Gastroesophageal sphincter (tissue), 4 donors: ENCODE results near the gene ACOXL. TPM values are rescaled to one million over a fixed set of nuclear protein-coding genes. Genes with fewer than 3 reads are reported as not detected.

Source experiments
- ATAC-seq: fragments of 150-250 bp; one replicate; pipeline ENCODE4 v1.9.1; 2016; ENCODE audit warnings: mild to moderate bottlenecking, moderate library complexity
- H3K27ac ChIP-seq, 4 donors: fragments of 200-600 bp; sonication (generic) in 3 of 4; 1 replicate in 3 of 4; 2 replicates in 1 of 4; pipeline ENCODE4 v1.5.1; 2016 to 2019
- H3K27me3 ChIP-seq: fragments of 200-600 bp; sonication (generic); one replicate; pipeline ENCODE4 v1.5.1; 2019
- H3K36me3 ChIP-seq, 2 donors: fragments of 200-600 bp; sonication (generic); one replicate each; pipeline ENCODE4 v1.5.1; 2019; ENCODE audit warnings: control low read depth in 1 of 2
- H3K4me1 ChIP-seq, 3 donors: fragments of 200-600 bp; sonication (generic); 1 replicate in 2 of 3; 2 replicates in 1 of 3; pipeline ENCODE4 v1.5.1; 2016 to 2019; ENCODE audit warnings: control low read depth in 2 of 3
- H3K4me3 ChIP-seq, 2 donors: fragments of 200-600 bp; sonication (generic); one replicate each; pipeline ENCODE4 v1.5.1; 2019; ENCODE audit warnings: mild to moderate bottlenecking in 1 of 2, moderate library complexity in 1 of 2
- H3K9me3 ChIP-seq, 3 donors: fragments of 200-600 bp; sonication (generic); one replicate each; pipeline ENCODE4 v1.5.1; 2017 to 2019; ENCODE audit warnings: control low read depth in 2 of 3
- EP300 ChIP-seq: sonication (generic); formaldehyde crosslinking; IDR thresholded peaks from one replicate; pipeline ENCODE4 v1.6.1; 2017; ENCODE audit warnings: antibody characterized with exemption, mild to moderate bottlenecking
- POLR2A ChIP-seq, 2 donors: fragments of 450-650 bp; IDR thresholded peaks; one replicate each; pipeline ENCODE4 v1.6.1; 2017; ENCODE audit warnings: antibody characterized with exemption in 2 of 2, mild to moderate bottlenecking in 2 of 2, moderate library complexity in 1 of 2
- POLR2AphosphoS5 ChIP-seq: sonication (generic); formaldehyde crosslinking; IDR thresholded peaks from one replicate; pipeline ENCODE4 v1.6.1; 2017; ENCODE audit warnings: antibody characterized with exemption
- WGBS, 2 donors: methylation state at CpG; one replicate each; pipeline ENCODE4 v1.1.5; 2018; ENCODE audit warnings: low coverage in 1 of 2; 5-methylcytosine and 5-hydroxymethylcytosine counted together
- total RNA-seq, 4 donors: library from RNA; depleted of rRNA; stranded (reverse); fragments of >200 nt; gene quantifications; one replicate each; pipeline ENCODE4 v1.1.0, GENCODE V29; 2016
- TF ChIP-seq, protein P1 (sequence below), 4 experiments: fragments of 200-600 bp in 2 of 4; fragments of 450-650 bp in 2 of 4; sonication (generic) in 1 of 4; IDR thresholded peaks; one replicate each; pipeline ENCODE4 v1.5.1; 2017 to 2019; ENCODE audit warnings: antibody characterized with exemption in 4 of 4, mild to moderate bottlenecking in 2 of 4, moderate library complexity in 2 of 4

ACOXL gene
- total RNA-seq, 4 donors from 2014 or later, result not detected

DNA sequence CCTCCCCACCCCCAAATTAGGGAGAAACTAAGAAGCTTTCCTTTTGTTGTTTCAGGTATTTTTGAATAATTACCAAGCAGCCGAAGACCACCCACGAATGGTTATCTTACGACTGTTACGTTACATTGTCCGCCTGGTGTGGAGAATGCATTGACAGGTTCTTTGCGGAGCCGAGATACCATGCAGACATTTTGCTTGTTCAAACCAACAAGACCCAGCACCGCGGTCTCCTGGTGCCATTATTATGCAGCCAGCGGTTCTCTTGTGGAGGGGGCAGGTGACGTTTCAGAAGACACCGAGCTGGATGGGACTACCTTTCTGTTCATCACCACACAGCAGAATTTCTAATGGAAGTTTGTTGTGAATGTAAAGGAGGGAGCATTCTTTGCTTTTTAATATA is 431.7 kb downstream of the ACOXL start:
- peaks cover 0 to 70% (median 4%) of the 10 kb centered on the region in 3 donors for H3K4me1 ChIP-seq
- H3K27ac ChIP-seq, result no peak overlapping the region
- TF ChIP-seq POLR2A (IDR thresholded peaks at IDR 0.05) (no peak), POLR2AphosphoS5 (no peak), EP300 (no peak)
- TF ChIP-seq, protein P1, sequence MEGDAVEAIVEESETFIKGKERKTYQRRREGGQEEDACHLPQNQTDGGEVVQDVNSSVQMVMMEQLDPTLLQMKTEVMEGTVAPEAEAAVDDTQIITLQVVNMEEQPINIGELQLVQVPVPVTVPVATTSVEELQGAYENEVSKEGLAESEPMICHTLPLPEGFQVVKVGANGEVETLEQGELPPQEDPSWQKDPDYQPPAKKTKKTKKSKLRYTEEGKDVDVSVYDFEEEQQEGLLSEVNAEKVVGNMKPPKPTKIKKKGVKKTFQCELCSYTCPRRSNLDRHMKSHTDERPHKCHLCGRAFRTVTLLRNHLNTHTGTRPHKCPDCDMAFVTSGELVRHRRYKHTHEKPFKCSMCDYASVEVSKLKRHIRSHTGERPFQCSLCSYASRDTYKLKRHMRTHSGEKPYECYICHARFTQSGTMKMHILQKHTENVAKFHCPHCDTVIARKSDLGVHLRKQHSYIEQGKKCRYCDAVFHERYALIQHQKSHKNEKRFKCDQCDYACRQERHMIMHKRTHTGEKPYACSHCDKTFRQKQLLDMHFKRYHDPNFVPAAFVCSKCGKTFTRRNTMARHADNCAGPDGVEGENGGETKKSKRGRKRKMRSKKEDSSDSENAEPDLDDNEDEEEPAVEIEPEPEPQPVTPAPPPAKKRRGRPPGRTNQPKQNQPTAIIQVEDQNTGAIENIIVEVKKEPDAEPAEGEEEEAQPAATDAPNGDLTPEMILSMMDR (IDR thresholded peaks at IDR 0.05), result no peak
- H3K9me3 ChIP-seq, result no peaks in the 10 kb centered on the region
- no peaks in the 10 kb centered on the region for H3K27me3 ChIP-seq
- peaks cover 0 to 19% of the 10 kb centered on the region in 2 donors for H3K36me3 ChIP-seq
- no peak for ATAC-seq
- 91 to 96% methylated on average over 12 of the region's 12 CpGs for WGBS, 2 donors
- H3K4me3 ChIP-seq, result no peak overlapping the region

DNA sequence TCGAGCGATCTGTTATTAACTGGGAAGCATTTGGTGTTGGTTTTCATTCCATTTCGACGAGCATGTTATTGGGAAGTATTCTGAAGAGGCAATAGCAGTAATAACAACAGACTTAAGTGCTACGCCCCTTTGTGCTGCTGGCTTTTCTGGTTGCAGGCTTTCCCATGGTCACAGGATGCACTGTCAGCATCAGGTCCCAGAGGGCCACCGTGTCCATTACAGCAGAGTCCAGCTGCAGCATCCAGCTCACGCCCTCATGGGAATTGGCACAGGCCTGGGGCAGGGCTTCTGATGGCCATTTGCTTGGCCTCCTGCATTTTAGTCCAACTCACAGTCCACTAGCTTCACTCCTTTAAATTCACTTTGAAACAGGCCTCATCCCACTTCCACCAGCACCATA is 432.7 kb downstream of the ACOXL start:
- no peak for TF ChIP-seq EP300
- TF ChIP-seq POLR2A (IDR thresholded peaks at IDR 0.05), result no peak
- TF ChIP-seq, protein P1 (IDR thresholded peaks at IDR 0.05), result no peak
- TF ChIP-seq POLR2AphosphoS5, result no peak
- Histone ChIP-seq H3K4me3 (no peak overlapping the region), H3K27ac (no peak overlapping the region), H3K9me3 (no peaks in the 10 kb centered on the region), H3K4me1 (peaks cover 0 to 60% (median 4%) of the 10 kb centered on the region in 3 donors), H3K36me3 (peaks cover 0 to 19% of the 10 kb centered on the region in 2 donors), H3K27me3 (no peaks in the 10 kb centered on the region)
- WGBS, 2 donors, result 35 to 73% methylated on average over 5 of the region's 7 CpGs
- ATAC-seq, result no peak

DNA sequence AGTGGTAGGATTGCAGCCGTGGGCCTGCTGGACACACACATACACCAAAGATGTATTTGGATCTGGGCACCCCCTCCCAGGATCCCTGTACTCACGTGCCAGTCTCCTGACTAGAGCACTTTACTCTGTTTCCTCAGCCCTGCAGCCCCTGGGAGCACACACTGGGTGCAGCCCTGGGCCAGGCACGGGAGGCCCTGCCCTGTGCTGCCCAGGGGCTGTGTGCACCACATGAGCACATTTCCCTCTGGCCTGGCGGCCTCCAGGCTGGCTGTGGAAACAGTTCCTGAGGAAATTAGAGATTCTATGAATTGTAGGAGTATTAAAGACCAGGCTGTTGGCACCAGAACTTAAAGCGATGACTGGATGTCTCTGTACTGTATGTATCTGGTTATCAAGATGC is 433.7 kb downstream of the ACOXL start:
- Histone ChIP-seq H3K36me3 (peaks cover 0 to 19% of the 10 kb centered on the region in 2 donors), H3K4me1 (peaks cover 0 to 53% (median 4%) of the 10 kb centered on the region in 3 donors), H3K27ac (no peak overlapping the region), H3K4me3 (no peak overlapping the region), H3K9me3 (no peaks in the 10 kb centered on the region), H3K27me3 (no peaks in the 10 kb centered on the region)
- 100% methylated on average over 2 to 3 of the region's 5 CpGs for WGBS, 2 donors
- ATAC-seq, result no peak
- no peak for TF ChIP-seq POLR2AphosphoS5
- no peak for TF ChIP-seq EP300
- TF ChIP-seq, protein P1 (IDR thresholded peaks at IDR 0.05), result no peak

DNA sequence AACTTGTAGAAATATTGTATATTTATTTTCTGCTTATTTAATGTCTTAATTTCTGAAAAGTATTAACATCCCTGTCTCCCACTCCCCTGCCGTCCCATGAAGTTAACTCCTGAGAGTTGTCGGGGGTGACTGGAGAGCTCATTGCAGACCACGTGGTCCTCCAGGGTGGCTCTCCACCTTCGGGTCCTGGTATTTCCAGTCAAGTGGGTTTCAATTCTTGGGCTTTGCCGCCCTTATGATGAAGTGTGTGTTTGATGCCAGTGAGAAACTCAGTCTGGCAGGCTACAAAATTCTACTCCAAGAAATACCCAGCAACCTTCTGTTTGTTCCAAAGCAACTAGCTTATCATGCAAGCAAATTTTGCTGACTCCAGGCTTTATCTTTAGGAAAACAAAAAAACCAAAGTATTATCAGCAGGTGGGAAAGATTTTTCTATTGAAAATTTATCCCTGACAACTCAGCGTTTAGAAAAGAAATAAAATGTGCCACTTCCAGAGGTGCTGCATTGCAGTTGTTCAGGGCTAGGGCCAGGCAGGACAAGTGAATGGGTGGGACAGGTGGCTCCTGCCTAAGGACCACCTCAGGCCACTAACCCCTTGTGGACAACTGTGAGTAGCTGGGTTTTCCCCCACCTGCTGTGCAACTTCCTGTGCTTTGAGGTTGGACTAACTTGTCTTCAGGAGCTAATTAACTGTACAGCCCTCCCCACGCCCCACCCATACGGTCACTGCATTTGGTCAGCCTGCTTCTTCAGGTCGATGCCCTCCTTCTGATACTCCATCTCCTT is 434.9 kb downstream of the ACOXL start:
- Histone ChIP-seq H3K27me3 (no peaks in the 10 kb centered on the region), H3K27ac (no peak overlapping the region), H3K9me3 (no peaks in the 10 kb centered on the region), H3K36me3 (peaks cover 0 to 19% of the 10 kb centered on the region in 2 donors), H3K4me3 (no peak overlapping the region), H3K4me1 (peaks cover 0 to 41% (median 4%) of the 10 kb centered on the region in 3 donors)
- no peak for ATAC-seq
- TF ChIP-seq EP300, result no peak
- WGBS, 2 donors, result 87 to 96% methylated on average over 3 to 8 of the region's 9 CpGs

DNA sequence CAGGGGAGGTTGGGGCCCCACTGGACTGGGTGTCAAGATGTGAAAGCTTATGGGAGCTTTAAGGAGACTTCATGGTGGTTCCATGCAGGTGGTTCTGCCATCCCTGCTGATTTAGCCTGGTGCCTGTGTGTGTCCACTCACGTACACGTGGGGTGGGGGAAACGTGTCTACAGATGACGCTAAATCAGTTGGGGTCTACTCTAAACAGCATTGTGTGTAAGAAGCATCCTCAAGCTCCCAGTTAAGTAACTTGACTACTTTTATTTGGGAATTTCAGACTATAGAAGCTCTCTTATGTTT is 435.4 kb downstream of the ACOXL start:
- no peak overlapping the region for H3K4me3 ChIP-seq
- 96% methylated on average over 4 of the region's 4 CpGs; no CpG with 5 or more reads in 1 of the 2 donors for WGBS, 2 donors
- peaks cover 0 to 36% (median 4%) of the 10 kb centered on the region in 3 donors for H3K4me1 ChIP-seq
- no peak for ATAC-seq
- H3K9me3 ChIP-seq, result no peaks in the 10 kb centered on the region
- no peak overlapping the region for H3K27ac ChIP-seq
- no peak for TF ChIP-seq EP300
- TF ChIP-seq, protein P1 (IDR thresholded peaks at IDR 0.05), result no peak
- no peak for TF ChIP-seq POLR2AphosphoS5
- TF ChIP-seq POLR2A (IDR thresholded peaks at IDR 0.05), result no peak
- H3K36me3 ChIP-seq, result peaks cover 0 to 19% of the 10 kb centered on the region in 2 donors
- no peaks in the 10 kb centered on the region for H3K27me3 ChIP-seq

Other genes starting within 250 kb of the ACOXL start
- gene RGPD6, start 155.4 kb upstream of the ACOXL start, total RNA-seq, result 10 to 100 TPM; 26.2 to 66.8 (median 45.2) TPM
- 1 to 10 TPM in 2 of 4 donors, under 1 TPM in 1, not detected in 1; 0.40 to 2.3 (median 1.0) TPM for gene BUB1, start 54.5 kb upstream of the ACOXL start, total RNA-seq